Loucy (cell line): ENCODE data around the gene SAMHD1.

Experiments
- H2AFZ ChIP-seq: fragments of 200-600 bp; sonication (generic); 2 replicates; pipeline ENCODE4 v1.6.0; 2016; ENCODE audit warnings: antibody characterized with exemption, mild to moderate bottlenecking, low read length, moderate library complexity
- H3F3A ChIP-seq: fragments of 200-600 bp; 2 replicates; pipeline ENCODE4 v1.6.0; 2016; ENCODE audit warnings: antibody characterized with exemption, low read depth, mild to moderate bottlenecking
- H3K27me3 ChIP-seq: fragments of 200-600 bp; sonication (generic); 2 replicates; pipeline ENCODE4 v1.6.1; 2014; ENCODE audit warnings: low read length, mild to moderate bottlenecking; ENCODE audit not compliant: insufficient read depth, poor library complexity, severe bottlenecking
- H3K36me3 ChIP-seq: fragments of 200-600 bp; sonication (generic); 2 replicates; pipeline ENCODE4 v1.6.1; 2016; ENCODE audit warnings: low read length; ENCODE audit not compliant: insufficient read depth
- H3K4me1 ChIP-seq: fragments of 200-600 bp; sonication (generic); 2 replicates; pipeline ENCODE4 v1.5.1; 2014; ENCODE audit warnings: low read length, mild to moderate bottlenecking; ENCODE audit not compliant: insufficient read depth, poor library complexity, severe bottlenecking
- H3K4me2 ChIP-seq: fragments of 200-600 bp; sonication (generic); 2 replicates; pipeline ENCODE4 v1.6.0; 2014; ENCODE audit warnings: antibody characterized with exemption, low read length, low read depth, mild to moderate bottlenecking; ENCODE audit not compliant: poor library complexity, severe bottlenecking
- H3K4me3 ChIP-seq: fragments of 200-600 bp; sonication (generic); 2 replicates; pipeline ENCODE4 v1.5.1; 2014; ENCODE audit warnings: low read length, mild to moderate bottlenecking, mixed read lengths; ENCODE audit not compliant: poor library complexity, severe bottlenecking
- H3K79me2 ChIP-seq: fragments of 200-600 bp; sonication (generic); 2 replicates; pipeline ENCODE4 v1.6.1; 2014; ENCODE audit warnings: low read length; ENCODE audit not compliant: insufficient read depth
- H3K9ac ChIP-seq: fragments of 200-600 bp; sonication (generic); 2 replicates; pipeline ENCODE4 v1.6.0; 2014; ENCODE audit warnings: mild to moderate bottlenecking, low read depth, low read length, moderate library complexity; ENCODE audit not compliant: poor library complexity, severe bottlenecking
- H3K9me2 ChIP-seq: fragments of 200-600 bp; sonication (generic); replicated peaks from 2 replicates; pipeline ENCODE4 v1.6.1; 2016; ENCODE audit warnings: low read depth, low read length, mixed read lengths
- H3K9me3 ChIP-seq: fragments of 200-600 bp; sonication (generic); 2 replicates; pipeline ENCODE4 v1.6.1; 2014; ENCODE audit warnings: mild to moderate bottlenecking, antibody characterized with exemption, low read length, low read depth; ENCODE audit not compliant: insufficient read depth
- H4K20me1 ChIP-seq: fragments of 200-600 bp; sonication (generic); 2 replicates; pipeline ENCODE4 v1.6.0; 2014; ENCODE audit warnings: antibody characterized with exemption, low read length, mild to moderate bottlenecking; ENCODE audit not compliant: insufficient read depth, poor library complexity, severe bottlenecking
- EZH2phosphoT487 ChIP-seq: fragments of 200-600 bp; IDR thresholded peaks from 2 replicates; pipeline ENCODE4 v1.6.1; 2018; ENCODE audit warnings: antibody characterized with exemption, mild to moderate bottlenecking, moderate library complexity, borderline replicate concordance
- TF ChIP-seq, protein P1 (sequence below): fragments of 200-600 bp; sonication (generic); conservative IDR thresholded peaks from 2 replicates; pipeline ENCODE4 v1.5.1; 2014; ENCODE audit warnings: mild to moderate bottlenecking, antibody characterized with exemption, low read length

The SAMHD1 gene

DNA sequence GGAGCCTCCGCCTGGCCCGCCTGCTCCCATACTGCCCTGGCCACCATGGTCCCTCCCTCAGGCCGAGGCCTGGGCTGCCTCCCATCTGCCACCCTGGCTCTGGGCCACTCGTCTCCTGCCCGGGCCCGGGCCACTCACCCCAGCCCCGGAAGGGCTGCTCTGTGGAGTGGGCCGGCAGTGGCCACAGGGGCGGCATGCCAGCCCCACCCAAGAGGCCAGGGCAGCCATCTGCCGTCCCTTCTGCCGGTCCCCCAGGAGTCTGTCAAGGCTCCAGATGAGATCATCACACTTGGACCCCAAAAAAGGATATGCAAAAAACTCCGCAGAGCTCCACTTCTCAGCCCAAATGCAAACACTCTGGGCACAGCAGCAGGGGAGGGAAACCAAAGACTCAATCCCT, 99.3 kb downstream of the SAMHD1 start:
- H3K4me1 ChIP-seq = peaks cover 10% of the 10 kb centered on the region
- H3K9me2 ChIP-seq = no peaks in the 10 kb centered on the region
- H4K20me1 ChIP-seq = no peaks in the 10 kb centered on the region
- no peak overlapping the region for H3K4me3 ChIP-seq
- H3F3A ChIP-seq = no peaks in the 10 kb centered on the region
- H3K79me2 ChIP-seq = no peaks in the 10 kb centered on the region; the same call in 1 of the 2 replicates
- H2AFZ ChIP-seq = no peak overlapping the region
- no peak overlapping the region for H3K4me2 ChIP-seq
- H3K36me3 ChIP-seq = no peaks in the 10 kb centered on the region
- no peak for TF ChIP-seq EZH2phosphoT487
- TF ChIP-seq, protein P1, sequence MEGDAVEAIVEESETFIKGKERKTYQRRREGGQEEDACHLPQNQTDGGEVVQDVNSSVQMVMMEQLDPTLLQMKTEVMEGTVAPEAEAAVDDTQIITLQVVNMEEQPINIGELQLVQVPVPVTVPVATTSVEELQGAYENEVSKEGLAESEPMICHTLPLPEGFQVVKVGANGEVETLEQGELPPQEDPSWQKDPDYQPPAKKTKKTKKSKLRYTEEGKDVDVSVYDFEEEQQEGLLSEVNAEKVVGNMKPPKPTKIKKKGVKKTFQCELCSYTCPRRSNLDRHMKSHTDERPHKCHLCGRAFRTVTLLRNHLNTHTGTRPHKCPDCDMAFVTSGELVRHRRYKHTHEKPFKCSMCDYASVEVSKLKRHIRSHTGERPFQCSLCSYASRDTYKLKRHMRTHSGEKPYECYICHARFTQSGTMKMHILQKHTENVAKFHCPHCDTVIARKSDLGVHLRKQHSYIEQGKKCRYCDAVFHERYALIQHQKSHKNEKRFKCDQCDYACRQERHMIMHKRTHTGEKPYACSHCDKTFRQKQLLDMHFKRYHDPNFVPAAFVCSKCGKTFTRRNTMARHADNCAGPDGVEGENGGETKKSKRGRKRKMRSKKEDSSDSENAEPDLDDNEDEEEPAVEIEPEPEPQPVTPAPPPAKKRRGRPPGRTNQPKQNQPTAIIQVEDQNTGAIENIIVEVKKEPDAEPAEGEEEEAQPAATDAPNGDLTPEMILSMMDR = no peak
- no peaks in the 10 kb centered on the region for H3K9me3 ChIP-seq
- H3K27me3 ChIP-seq = no peaks in the 10 kb centered on the region
- H3K9ac ChIP-seq = no peak overlapping the region

DNA sequence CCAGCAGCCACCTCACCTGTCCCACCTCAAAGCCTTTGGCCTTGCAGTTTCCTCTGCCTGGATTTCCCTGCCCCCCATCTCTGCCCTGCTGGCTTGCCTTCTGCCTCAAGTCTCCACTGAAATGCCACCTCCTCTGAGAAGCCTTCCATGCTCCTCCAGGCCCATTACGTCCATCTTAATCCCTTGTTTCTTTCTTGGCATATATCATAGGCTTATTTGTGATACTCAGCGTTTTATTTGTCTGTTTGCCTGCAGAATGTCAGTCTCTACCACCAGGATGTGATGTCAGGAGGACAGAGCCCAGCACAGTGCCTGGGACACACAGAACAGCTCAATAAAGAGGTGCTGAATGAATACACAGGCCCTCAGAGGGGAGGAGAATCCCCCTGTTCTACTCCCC, 100.0 kb downstream of the SAMHD1 start:
- H3K27me3 ChIP-seq = no peaks in the 10 kb centered on the region
- H3K9me2 ChIP-seq = no peaks in the 10 kb centered on the region
- no peaks in the 10 kb centered on the region for H3K36me3 ChIP-seq
- no peak overlapping the region for H2AFZ ChIP-seq
- H3K79me2 ChIP-seq = no peaks in the 10 kb centered on the region; the same call in 1 of the 2 replicates
- peaks cover 5% of the 10 kb centered on the region for H3K4me1 ChIP-seq
- no peak overlapping the region for H3K4me2 ChIP-seq
- no peaks in the 10 kb centered on the region for H3K9me3 ChIP-seq
- H3K9ac ChIP-seq = no peak overlapping the region
- H3K4me3 ChIP-seq = no peak overlapping the region
- H4K20me1 ChIP-seq = no peaks in the 10 kb centered on the region
- no peaks in the 10 kb centered on the region for H3F3A ChIP-seq
- no peak for TF ChIP-seq EZH2phosphoT487
- TF ChIP-seq, protein P1 = no peak

DNA sequence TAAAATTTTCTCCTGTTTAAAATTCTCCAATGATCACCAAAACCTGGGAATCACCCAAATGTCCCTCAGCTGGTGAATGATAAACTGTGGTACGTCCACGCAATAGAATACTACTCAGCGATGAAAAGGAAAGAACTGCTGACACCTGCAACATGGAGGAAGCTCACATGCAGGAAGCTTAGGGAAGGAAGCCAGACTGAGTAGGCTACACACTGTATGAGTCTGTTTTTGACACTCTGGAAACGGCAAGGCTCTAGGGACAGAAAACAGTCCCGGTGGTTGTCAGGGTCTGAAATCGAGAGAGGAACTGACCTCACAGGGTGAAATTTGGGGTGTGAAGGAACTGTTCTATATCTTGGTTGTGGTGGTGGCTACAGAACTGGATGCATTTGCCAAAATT, 100.7 kb downstream of the SAMHD1 start:
- H3K4me2 ChIP-seq = no peak overlapping the region
- H3K36me3 ChIP-seq = no peaks in the 10 kb centered on the region
- no peak overlapping the region for H3K9ac ChIP-seq
- no peak overlapping the region for H2AFZ ChIP-seq
- no peaks in the 10 kb centered on the region for H4K20me1 ChIP-seq
- no peaks in the 10 kb centered on the region for H3K9me3 ChIP-seq
- no peaks in the 10 kb centered on the region for H3K27me3 ChIP-seq
- no peak for TF ChIP-seq EZH2phosphoT487
- TF ChIP-seq, protein P1 = no peak
- H3K4me1 ChIP-seq = no peaks in the 10 kb centered on the region
- no peaks in the 10 kb centered on the region; the same call in 1 of the 2 replicates for H3K79me2 ChIP-seq
- H3K4me3 ChIP-seq = no peak overlapping the region
- no peaks in the 10 kb centered on the region for H3K9me2 ChIP-seq
- H3F3A ChIP-seq = no peaks in the 10 kb centered on the region
